Epithelial cell of esophagus (primary cell): ENCODE data around the gene TRIM37.

Experiments
- DNase-seq: peaks from one replicate; pipeline ENCODE4 v3.0.0; 2010; ENCODE audit warnings: low read depth
- H3K4me3 ChIP-seq: 2 replicates; pipeline ENCODE4 v1.5.1; 2011; ENCODE audit warnings: mild to moderate bottlenecking, low read length, control low read depth
- TF ChIP-seq, protein P1 (sequence below): IDR thresholded peaks from 2 replicates; pipeline ENCODE4 v1.5.1; 2011; ENCODE audit warnings: low read depth, mild to moderate bottlenecking, low read length, control low read depth, inconsistent platforms; ENCODE audit not compliant: insufficient read depth; ENCODE audit errors: missing control alignments

The TRIM37 gene

DNA sequence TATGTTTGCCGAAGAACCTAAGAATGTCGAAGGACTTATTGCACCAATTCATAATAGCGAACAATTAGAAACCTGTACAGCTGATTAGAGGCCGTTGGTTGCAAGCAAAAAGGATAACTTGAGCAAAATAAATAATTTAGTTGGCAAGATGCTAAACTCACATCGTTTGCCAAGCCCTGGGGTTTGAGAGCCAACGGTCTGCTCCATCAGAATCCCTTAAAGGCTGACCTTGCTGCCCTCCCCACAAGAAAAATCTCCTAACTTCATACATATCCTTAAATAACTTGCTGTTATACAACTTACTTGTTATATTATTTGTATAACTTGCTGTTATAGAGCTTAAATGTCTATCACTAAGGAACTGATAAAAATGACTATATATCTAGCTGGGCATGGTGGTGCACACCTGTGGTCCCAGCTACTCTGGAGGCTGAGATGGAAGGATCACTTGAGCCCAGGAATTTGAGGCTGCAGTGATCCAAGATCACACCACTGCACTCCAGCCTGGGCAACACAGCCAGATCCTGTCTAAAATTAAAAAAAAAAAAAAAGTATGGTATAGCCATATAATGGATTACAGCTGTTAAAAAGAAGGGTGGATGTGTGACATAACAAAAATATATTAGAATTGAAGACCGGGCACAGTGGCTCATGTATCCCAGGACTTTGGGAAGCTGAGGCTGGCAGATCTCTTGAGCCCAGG, 1.9 kb upstream of the TRIM37 start:
- TF ChIP-seq, protein P1, sequence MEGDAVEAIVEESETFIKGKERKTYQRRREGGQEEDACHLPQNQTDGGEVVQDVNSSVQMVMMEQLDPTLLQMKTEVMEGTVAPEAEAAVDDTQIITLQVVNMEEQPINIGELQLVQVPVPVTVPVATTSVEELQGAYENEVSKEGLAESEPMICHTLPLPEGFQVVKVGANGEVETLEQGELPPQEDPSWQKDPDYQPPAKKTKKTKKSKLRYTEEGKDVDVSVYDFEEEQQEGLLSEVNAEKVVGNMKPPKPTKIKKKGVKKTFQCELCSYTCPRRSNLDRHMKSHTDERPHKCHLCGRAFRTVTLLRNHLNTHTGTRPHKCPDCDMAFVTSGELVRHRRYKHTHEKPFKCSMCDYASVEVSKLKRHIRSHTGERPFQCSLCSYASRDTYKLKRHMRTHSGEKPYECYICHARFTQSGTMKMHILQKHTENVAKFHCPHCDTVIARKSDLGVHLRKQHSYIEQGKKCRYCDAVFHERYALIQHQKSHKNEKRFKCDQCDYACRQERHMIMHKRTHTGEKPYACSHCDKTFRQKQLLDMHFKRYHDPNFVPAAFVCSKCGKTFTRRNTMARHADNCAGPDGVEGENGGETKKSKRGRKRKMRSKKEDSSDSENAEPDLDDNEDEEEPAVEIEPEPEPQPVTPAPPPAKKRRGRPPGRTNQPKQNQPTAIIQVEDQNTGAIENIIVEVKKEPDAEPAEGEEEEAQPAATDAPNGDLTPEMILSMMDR, result no peak
- no peak overlapping the region for H3K4me3 ChIP-seq
- no peak for DNase-seq

DNA sequence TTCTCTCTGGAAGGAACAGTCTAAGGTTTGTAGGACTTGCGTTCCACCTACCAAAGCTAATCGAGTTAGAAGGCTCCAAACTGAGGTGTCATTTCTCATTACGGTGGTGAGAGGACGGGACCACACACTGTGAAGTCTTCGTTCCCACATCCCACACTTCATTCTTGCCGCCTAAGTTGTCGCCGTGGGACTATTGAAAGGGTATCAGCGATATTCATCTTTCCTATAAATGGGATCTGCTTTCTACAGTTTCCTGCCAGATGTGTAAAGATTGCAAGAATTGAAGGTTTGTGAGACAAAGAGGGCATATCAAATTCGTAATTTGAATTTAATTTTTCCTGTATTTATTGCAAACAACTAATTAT, 608 bp upstream of the TRIM37 start:
- TF ChIP-seq, protein P1, result no peak
- DNase-seq, result no peak
- peak overlapping the region; percentile 84 for H3K4me3 ChIP-seq

DNA sequence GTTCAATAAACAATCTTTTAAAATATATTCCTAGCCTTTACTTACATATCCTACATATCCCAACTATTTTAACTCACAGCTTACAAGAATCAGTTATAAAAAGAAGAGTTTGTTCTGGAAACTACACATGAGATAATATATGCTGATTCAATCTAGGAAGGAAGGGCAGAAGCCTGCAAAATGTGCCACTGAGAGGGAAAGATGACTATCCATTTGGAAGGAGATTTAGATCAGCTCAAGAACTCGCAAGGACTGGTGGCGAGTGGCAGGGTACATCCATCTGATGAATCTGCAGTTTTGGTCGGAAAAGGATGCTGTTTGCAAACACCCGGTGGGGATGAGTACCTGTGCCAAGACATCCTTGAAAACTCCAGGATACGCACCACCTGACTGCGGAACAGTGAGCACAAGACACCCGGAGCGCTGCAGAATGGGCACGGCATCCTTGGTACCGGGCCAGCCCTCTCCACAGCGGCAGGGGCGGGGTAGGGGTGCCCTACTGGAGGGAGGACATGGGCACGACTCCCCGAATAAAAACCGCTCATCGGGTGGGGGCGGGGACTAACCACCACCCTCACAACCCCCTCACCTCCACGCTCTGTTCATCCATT, 723 bp downstream of the TRIM37 start:
- DNase-seq, result peak; percentile 60
- H3K4me3 ChIP-seq, result peak overlapping the region; percentile 84
- TF ChIP-seq, protein P1, result no peak

DNA sequence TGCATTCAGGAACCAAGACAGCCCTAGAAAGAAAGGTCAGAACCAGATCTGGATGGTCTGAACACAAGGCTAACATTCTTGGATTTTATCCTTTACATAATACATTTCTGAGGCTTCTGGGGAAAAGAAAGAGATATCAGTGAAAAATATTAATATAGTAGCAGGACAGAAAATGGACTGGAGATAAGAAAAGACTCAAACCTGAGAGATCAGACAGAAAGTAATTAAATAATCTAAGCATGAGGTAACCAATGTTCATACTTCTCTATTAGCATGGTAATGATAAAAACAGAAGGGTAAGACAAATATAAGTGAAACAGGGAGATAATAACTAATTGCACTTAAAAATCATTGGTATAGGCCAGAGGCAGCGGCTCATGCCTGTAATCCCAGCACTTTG, 5.5 kb downstream of the TRIM37 start:
- no peak overlapping the region for H3K4me3 ChIP-seq
- TF ChIP-seq, protein P1, result no peak
- DNase-seq, result no peak

DNA sequence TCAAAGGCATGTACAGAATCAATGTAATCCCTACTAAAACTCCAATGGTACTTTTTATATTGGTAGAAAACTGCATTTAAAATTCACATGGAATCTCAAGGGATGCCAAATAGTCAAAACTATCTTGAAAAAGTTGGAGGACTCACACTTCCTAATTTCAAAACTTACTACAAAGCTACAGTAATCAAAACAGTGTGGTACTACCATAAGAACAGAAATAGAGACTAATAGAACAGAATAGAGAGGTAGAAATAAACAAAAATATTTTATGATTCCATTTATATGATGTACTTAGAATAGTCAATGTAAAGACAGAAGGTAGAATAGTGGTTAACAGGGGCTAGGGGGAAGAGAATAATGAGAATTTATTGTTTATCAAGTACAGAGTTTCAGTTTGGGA, 8.8 kb downstream of the TRIM37 start:
- TF ChIP-seq, protein P1, result no peak
- H3K4me3 ChIP-seq, result no peak overlapping the region
- no peak for DNase-seq

DNA sequence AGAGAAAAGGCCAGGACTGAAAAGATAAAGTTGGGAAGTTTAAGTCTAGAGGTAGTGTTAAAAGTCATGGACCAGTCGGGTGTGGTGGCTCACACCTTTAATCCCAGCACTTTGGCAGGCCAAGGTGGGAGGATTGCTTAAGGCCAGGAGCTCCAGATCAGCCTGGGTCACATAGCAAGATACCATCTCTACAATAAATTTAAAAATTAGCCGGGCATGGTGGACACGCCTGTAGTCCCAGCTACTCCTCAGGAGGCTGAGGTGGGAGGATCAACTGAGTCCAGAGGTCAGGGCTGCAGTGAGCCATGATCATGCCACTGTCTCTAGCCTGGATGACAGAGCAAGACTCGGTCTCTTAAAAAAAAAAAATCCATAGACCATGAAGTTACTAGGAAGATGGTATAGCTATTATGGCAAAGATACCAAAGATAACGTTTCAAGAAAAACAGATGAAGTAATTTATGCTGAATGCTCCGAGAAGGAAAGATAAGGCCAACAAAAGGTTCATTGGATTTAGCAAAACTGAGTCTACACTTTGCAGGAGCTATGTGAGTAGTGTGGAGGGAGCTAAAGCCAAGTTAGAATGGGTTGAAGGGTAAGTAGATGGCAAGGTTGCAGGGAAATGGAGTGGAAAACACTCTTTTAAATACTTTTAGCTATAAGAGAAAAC, 11.7 kb downstream of the TRIM37 start:
- no peak overlapping the region for H3K4me3 ChIP-seq
- TF ChIP-seq, protein P1, result no peak
- no peak for DNase-seq
